ENCODE data around the gene RGPD3.

The RGPD3 gene

DNA sequence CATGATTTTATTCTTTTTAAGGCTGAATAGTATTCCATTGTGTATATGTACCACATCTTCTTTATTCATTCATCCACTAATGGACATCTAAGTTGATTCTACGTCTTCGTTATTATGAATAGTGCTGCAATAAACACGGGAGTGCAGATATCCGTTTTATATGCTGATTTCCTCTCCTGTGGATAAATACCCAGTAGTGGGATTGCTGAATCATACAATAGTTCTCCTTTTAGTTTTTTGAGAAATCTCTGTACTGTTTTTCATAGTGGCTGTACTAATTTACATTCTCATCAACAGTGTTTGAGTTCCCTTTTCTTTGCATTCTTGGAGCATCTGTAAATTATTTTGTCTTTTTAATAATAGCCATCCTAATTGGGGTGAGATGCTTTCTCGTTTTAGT is 114.5 kb downstream of the RGPD3 start:
- Histone ChIP-seq H3K4me3 (no peak overlapping the region), H3K27ac (no peak overlapping the region)

DNA sequence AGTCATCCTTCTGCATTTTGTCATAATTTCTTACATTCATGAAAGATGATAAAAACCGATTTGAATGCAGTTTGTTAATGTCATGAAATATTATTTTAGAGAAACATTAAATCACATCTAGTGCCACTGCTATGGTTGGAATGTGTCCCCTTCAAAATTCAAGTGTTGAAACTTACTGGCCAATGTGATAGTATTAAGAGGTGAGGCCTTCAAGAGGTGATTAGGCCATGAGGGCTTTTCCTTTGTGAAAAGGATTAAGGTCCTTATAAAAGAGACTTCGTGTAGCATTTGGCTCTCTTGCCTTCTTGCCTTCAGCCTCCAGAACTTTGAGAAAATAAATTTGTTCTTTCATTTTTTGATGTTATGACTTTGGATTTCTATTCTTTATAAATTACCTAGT is 117.2 kb downstream of the RGPD3 start:
- no peak overlapping the region for H3K27ac ChIP-seq
- H3K4me3 ChIP-seq = no peak overlapping the region

DNA sequence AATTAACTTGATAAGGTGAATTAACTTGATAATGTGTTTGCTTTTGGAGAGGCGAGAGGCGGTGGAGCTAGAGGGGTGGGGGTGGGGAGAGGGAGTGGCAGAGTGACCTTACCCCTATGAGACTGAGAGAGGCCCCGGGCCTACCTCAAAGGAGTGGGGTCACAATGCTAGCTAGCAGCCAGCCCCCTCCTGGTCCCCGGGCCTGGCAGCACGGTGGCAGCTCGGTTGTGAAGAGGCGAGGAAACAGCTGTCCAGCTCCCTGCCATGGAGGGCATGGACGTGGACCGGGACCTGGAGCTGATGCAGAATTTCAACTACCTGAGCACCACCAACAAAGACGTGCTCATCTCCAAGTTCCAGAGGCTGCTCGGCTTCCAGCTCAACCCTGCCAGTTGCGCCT is 123.9 kb downstream of the RGPD3 start:
- Histone ChIP-seq H3K27ac (no peak overlapping the region), H3K4me3 (no peak overlapping the region)

DNA sequence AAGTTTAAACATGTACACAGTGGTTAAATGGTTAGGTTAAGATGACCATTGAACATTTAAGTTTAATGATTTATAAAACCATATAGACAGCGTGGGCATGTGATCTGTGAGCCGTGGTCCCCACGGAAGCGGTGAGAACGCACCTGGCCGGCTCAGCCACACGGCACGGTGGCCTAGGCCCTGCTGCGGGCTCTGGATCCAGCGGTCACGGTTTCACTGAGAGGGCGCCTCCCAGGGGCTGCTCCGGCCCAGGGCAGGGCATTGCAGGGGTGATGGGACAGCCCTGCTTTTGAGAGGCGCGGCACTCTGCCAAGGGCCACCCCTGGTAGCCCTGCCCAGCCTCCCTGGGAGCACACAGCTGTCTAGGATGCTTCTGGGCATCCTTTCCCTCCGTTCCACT is 124.9 kb downstream of the RGPD3 start:
- no peak overlapping the region for H3K4me3 ChIP-seq
- no peak overlapping the region for H3K27ac ChIP-seq

DNA sequence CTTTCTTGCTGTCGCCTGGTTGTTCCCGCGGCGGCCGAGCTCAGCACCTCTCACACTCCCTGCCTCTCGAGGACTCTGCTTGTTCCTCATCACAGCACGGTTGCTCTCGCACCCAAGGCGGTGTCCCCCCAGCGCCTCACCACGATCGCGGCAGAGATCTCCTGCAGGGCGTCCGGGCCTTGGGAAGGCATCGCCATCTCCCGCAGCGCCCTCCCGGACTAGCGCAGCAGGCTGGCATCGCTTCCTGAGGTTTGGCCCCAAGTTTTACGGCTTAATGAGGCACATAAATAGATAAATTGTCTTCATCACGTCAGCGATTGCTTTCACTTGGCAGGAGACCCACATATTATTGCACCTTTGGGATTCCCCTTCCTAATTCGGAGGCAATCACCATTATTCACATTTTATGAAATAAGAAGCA is 125.4 kb downstream of the RGPD3 start:
- Histone ChIP-seq H3K27ac (no peak overlapping the region), H3K4me3 (no peak overlapping the region)

DNA sequence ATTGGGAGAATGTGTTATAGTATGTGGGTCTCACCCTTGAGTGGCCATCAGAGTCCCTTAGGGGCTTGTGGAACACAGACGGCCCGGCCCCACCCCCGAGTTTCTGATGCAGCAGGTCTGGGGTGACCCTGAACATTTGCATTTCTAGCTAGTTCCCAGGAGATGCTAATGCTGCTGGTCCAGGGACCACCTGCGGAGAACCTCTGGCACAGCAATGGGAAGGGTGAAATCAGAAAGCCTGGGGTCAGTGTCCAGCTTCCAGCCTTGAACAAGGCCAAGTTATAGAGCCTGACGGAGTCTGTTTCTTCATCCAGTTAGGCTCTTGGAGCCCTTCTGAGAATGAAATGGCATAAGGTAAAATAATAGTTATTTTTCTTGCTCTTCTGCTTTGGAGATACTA is 126.5 kb downstream of the RGPD3 start:
- Histone ChIP-seq H3K4me3 (no peak overlapping the region), H3K27ac (no peak overlapping the region)

All from skin epidermis (tissue), 12 donors.